Right renal pelvis (tissue), 4 donors: ENCODE measurements around the gene SERPINC1. TPM values are rescaled to one million over a fixed set of nuclear protein-coding genes. Genes with fewer than 3 reads are reported as not detected.
"Not testable (repeated sequence)": the region's sequence is repeated elsewhere in the genome, so short reads cannot be mapped to it uniquely, and the experiment has no call there.

Experiments used
- DNase-seq, 4 donors: peaks; one replicate each; pipeline ENCODE4 v3.0.0-alpha.2; 2013; ENCODE audit warnings: low read depth in 4 of 4, low spot score in 3 of 4, missing footprints in 1 of 4
- polyA plus RNA-seq, 4 donors: library from polyadenylated mRNA; unstranded; fragments of 120-200 nt; gene quantifications; one replicate each; pipeline ENCODE4 v1.2.1, GENCODE V29; 2013; ENCODE audit not compliant: insufficient read length in 4 of 4

Gene SERPINC1
- polyA plus RNA-seq, 4 donors: 0.21 to 0.46 (median 0.33) TPM

DNA sequence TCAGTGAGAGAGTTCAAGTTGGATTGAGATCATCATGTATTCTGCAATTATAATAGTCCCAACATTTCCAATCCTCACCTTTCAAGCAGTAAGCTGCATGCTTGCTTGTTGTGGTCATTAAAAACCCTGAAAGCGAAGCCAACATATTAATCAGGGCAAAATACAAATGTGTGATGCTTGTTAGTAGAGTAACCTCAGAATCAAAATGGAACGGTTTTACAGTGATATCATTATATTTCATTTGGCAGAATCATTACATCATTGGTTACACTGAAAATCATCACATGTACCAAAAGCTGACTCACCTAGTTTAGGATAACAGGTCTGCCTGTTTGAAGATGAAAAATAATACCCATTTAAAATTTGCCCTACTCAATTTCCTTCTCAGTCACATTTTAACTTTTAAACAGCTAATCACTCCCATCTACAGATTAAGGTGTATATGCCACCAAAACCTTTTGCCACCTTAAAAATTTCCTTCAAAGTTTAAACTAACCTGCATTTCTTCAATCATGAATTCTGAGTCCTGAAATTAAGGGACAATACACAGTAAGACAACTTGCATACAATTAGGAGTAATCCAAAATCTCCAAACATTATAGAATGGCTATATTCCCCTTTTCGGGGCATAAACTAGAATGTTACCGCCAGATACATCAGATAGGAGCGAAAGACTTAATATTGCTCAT lies 52.8 kb downstream of the SERPINC1 start:
- no peak for DNase-seq

DNA sequence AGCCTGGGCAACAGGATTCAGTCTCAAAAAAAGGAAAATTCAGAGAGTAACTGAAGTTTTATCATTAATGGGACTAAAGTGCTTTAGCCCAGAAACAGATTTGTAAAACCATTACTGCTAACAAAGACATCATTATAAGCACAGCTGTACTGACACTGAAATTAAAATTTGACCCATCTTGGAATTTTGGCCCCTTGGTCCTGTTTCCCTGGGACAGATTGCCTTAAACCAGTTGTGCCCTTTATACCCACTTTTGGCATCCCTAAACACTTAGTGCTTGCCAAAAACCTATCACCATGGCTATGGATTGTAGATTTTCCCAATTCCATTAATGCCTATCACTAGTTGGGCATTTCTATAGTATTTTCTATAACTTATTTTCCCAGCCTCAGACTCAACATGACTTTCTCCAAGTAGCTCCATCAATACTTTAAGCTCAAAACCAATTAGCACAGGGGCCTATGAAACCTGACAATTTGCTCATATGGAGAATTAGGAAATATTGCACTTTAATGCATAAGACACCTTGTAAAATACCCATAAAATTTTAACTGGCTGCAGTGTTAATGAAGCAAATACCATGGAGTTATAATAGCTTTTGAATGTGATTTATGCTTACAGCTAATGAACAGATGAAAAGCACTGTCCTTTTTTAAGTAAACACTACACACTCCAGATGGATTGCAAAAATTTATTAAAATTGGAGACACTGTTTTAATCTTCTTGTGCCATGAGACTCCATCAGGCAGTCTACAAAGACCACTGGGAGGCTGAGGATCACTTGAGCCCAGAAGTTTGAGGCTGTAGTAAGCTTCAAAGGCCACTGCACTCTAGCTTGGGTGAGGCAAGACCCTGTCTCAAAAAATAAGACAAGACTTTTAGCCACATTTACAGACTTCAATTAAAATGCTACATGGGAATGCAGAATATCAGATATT lies 53.6 kb downstream of the SERPINC1 start:
- no peak for DNase-seq

DNA sequence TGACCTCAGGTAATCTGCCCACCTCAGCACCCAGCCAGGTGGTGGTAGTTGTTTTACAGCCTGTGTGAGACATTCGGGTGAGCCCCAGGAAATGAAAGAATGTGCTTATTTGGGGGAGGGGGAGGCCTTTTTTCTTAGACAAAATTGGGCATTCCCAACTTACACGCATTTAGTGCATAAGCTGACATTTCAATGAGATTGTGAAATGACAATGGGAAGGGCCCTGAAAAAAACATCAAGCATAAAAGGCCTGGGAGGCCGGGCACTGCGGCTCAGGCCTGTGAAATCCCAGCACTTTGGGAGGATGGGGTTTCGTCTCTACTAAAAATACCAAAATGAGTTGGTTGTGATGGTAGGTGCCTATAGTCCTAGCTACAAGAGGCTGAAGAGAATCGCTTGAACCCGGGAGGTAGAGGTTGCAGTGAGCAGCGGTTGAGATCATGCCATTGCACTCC lies 54.3 kb downstream of the SERPINC1 start:
- no peak for DNase-seq

DNA sequence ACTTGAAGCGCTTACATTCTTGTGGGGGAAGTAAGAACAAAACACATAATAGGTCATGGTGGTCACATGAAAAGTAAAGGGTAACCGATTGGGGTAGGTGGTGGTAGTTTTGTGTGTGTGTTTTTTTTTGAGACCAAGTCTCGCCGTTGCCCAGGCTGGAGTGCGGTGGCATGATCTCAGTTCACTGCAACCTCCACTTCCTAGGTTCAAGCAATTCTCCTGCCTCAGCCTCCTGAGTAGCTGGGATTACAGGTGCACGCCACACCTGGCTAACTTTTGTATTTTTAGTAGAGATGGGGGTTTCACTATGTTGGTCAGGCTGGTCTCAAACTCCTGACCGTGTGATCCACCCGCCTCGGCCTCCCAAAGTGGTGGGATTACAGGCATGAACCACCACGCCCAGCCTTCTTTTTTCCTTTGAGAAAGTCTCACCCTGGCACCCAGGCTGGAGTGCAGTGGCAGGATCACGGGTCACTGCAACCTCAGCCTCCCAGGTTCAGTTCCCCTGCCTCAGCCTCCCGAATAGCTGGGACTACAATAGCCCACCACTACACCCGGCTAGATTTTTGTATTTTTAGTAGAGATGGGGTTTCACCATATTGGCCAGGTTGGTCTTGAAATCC lies 54.9 kb downstream of the SERPINC1 start:
- not testable (repeated sequence) for DNase-seq

DNA sequence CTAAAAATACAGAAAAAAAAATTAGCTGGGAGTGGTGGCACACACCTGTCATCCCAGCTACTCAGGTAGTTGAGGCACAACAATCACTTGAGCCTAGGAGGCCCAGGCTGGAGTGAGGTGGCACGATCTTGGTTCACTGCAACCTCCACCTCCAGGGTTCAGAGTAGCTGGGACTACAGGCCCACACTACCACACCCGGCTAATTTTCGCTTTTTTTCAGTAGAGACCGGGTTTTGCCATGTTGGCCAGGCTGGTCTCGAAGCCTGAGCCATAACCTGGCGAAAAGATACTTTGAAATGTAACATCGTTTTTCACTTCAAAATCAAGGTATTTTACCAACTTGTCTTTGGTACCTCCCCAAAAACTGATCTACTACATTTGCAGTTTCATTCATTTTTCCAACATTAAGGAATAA lies 55.4 kb downstream of the SERPINC1 start:
- no peak for DNase-seq

DNA sequence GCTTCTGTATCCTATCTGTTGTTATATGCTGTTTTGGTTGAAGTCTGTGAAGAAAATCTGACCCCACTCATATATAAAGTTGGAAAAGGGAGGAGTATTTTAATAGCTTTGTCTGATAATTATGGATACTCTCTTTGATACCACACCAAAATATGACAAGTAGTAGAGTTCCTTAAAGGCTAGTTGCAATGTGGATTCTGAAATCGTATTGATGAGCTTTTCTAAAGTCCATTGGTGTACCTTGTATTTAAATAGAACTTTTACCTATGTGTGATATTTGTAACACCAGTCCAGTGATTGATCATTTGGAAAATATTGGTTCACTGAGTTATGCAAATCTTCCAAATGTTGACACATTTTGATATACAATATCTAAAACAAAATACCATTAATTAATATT lies 57.1 kb downstream of the SERPINC1 start:
- DNase-seq: no peak

DNA sequence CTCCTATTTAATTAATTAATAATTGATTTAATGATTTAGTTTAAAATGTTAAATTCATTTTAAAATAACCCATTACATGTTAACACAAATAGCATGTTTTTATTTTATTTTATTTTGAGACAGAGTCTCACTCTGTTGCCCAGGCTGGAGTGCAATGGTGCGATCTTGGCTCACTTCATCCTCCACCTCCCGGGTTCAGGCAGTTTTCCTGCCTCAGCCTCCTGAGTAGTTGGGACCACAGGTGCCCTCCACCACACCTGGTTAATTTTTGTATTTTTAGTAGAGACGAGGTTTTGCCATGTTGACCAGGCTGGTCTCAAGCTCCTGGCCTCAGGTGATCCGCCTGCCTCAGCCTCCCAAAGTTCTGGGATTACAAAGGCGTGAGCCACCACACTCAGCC lies 57.6 kb downstream of the SERPINC1 start:
- DNase-seq: not testable (repeated sequence)

DNA sequence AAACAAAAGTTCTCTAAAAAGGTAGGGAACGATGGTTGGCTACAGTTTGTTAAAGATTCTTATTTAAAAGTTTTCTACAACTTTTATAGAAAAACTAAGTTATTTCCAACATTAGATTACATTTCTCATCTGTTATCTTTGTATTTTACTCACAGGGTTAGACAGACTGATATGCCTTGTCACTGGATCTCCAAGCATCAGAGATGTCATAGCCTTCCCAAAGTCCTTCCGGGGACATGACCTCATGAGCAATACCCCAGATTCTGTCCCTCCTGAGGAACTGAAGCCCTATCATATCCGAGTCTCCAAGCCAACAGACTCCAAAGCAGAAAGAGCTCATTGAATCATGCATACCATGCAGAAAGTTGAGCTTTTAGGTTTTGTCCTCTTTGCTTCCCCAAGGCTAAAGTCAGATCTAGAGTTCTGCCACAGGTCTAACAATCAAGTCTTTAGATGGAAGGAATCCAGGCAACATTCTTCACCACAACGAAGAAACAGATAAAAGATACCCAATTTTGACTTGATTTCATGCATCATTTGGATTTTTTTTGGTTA lies 59.7 kb downstream of the SERPINC1 start:
- no peak for DNase-seq

DNA sequence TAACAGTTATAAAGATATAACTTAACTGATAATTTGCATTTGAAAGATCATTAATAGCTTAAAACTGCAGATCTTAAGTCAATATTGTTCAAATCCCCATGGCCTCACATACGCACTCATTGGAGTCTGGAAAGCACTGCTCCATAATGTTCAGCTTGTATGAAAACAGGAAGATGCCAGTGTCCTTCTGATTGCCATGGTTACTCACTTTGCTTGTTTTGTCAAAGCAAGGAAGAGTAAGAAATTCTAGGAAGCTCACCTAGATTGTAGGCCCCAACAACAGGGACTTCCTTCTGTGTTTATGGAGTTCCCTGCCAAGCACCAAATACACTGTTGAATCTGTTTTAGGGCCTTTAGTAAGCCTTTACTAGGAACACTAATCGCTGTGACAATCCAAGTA lies 60.2 kb downstream of the SERPINC1 start:
- DNase-seq: no peak

DNA sequence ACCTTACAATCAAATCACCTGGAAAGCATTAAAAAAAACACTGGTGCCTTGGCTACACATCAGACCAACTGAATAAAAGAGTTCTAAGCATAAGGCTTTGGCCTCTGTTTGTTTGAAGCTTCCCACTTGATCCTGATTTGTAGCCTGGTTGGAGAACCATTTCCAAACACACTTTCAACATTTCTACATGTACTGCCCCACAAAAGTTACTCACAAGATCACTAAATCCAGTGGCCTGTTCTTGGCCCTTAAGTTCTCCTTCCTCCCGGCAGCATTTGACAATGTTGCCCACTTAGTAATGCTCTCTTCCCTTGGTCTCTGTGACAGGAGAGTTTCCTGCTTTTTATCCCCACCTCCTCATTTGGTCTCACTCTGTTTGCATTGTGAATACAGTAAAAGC lies 61.1 kb downstream of the SERPINC1 start:
- no peak for DNase-seq

Other genes with a start within 250 kb of the SERPINC1 start
- 1 to 10 TPM; 4.9 to 7.6 (median 6.6) TPM for gene ANKRD45, start 247.5 kb downstream of the SERPINC1 start, polyA plus RNA-seq
- gene KLHL20, start 202.3 kb downstream of the SERPINC1 start, polyA plus RNA-seq: 10 to 100 TPM; 20.3 to 25.9 (median 24.7) TPM
- 10 to 100 TPM; 25.8 to 27.8 (median 27.3) TPM for gene DARS2, start 92.7 kb downstream of the SERPINC1 start, polyA plus RNA-seq
- 10 to 100 TPM; 10.8 to 12.7 (median 11.4) TPM for gene CENPL, start 92.4 kb downstream of the SERPINC1 start, polyA plus RNA-seq
- 100 to 1,000 TPM; 567 to 722 (median 597) TPM for gene GAS5, start 49.3 kb downstream of the SERPINC1 start, polyA plus RNA-seq
- 1 to 10 TPM; 7.2 to 9.7 (median 8.1) TPM for gene ZBTB37, start 48.9 kb downstream of the SERPINC1 start, polyA plus RNA-seq
- 10 to 100 TPM in 3 of 4 donors, 1 to 10 TPM in 1; 9.5 to 14.3 (median 13.7) TPM for gene RC3H1, start 105.0 kb upstream of the SERPINC1 start, polyA plus RNA-seq
- gene RABGAP1L, start 242.2 kb upstream of the SERPINC1 start, polyA plus RNA-seq: 10 to 100 TPM; 21.6 to 29.8 (median 29.6) TPM